GM12891 (cell line): ENCODE measurements around the gene RIBC2.

Experiments
- PAX5 ChIP-seq: IDR thresholded peaks from 2 replicates; pipeline ENCODE4 v1.6.1; 2011; ENCODE audit warnings: low read length, moderate library complexity, mild to moderate bottlenecking; ENCODE audit not compliant: insufficient read depth, severe bottlenecking
- TAF1 ChIP-seq: IDR thresholded peaks from 2 replicates; pipeline ENCODE4 v1.6.1; 2011; ENCODE audit warnings: low read depth, low read length, control low read depth

- no peak for TF ChIP-seq TAF1
- no peak for TF ChIP-seq PAX5
Measured at GRCh38 chr22:45397806-45398205, 15.7 kb upstream of the RIBC2 start.
